ENCODE results near the gene HSP90AA1.

HSP90AA1 gene

GRCh38 chr14:102050026-102050405, 36.8 kb downstream of the HSP90AA1 start:
- Histone ChIP-seq H3K9me3 (ENCODE audit: control insufficient read depth, insufficient read depth, low read length) (no peaks in the 10 kb centered on the region), H3K27ac (ENCODE audit: low read depth, low read length) (no peak overlapping the region), H3K36me3 (ENCODE audit: control insufficient read depth, insufficient read depth, low read length) (peaks cover 65% of the 10 kb centered on the region), H3K4me1 (ENCODE audit: control insufficient read depth, insufficient read depth, low read length) (no peaks in the 10 kb centered on the region; the same call in 1 of the 2 replicates), H3K4me3 (ENCODE audit: low read depth, low read length) (no peak overlapping the region), H3K9ac (ENCODE audit: low read depth, low read length) (no peak overlapping the region), H3K27me3 (ENCODE audit: control insufficient read depth, insufficient read depth, low read length) (no peaks in the 10 kb centered on the region)

GRCh38 chr14:102049258-102050025, 37.4 kb downstream of the HSP90AA1 start:
- Histone ChIP-seq H3K27me3 (ENCODE audit: control insufficient read depth, insufficient read depth, low read length) (no peaks in the 10 kb centered on the region), H3K4me1 (ENCODE audit: control insufficient read depth, insufficient read depth, low read length) (no peaks in the 10 kb centered on the region), H3K36me3 (ENCODE audit: control insufficient read depth, insufficient read depth, low read length) (peaks cover 71% of the 10 kb centered on the region), H3K9ac (ENCODE audit: low read depth, low read length) (no peak overlapping the region), H3K4me3 (ENCODE audit: low read depth, low read length) (no peak overlapping the region), H3K27ac (ENCODE audit: low read depth, low read length) (no peak overlapping the region), H3K9me3 (ENCODE audit: control insufficient read depth, insufficient read depth, low read length) (no peaks in the 10 kb centered on the region)

GRCh38 chr14:102047808-102048540, 38.9 kb downstream of the HSP90AA1 start:
- Histone ChIP-seq H3K9me3 (ENCODE audit: control insufficient read depth, insufficient read depth, low read length) (no peaks in the 10 kb centered on the region), H3K4me3 (ENCODE audit: low read depth, low read length) (no peak overlapping the region), H3K27me3 (ENCODE audit: control insufficient read depth, insufficient read depth, low read length) (no peaks in the 10 kb centered on the region), H3K27ac (ENCODE audit: low read depth, low read length) (no peak overlapping the region), H3K9ac (ENCODE audit: low read depth, low read length) (no peak overlapping the region), H3K4me1 (ENCODE audit: control insufficient read depth, insufficient read depth, low read length) (no peaks in the 10 kb centered on the region), H3K36me3 (ENCODE audit: control insufficient read depth, insufficient read depth, low read length) (peaks cover 86% of the 10 kb centered on the region)

- Histone ChIP-seq H3K27me3 (ENCODE audit: control insufficient read depth, insufficient read depth, low read length) (no peaks in the 10 kb centered on the region), H3K4me1 (ENCODE audit: control insufficient read depth, insufficient read depth, low read length) (no peaks in the 10 kb centered on the region), H3K9me3 (ENCODE audit: control insufficient read depth, insufficient read depth, low read length) (no peaks in the 10 kb centered on the region), H3K9ac (ENCODE audit: low read depth, low read length) (no peak overlapping the region), H3K27ac (ENCODE audit: low read depth, low read length) (no peak overlapping the region), H3K36me3 (ENCODE audit: control insufficient read depth, insufficient read depth, low read length) (peaks cover 85% of the 10 kb centered on the region), H3K4me3 (ENCODE audit: low read depth, low read length) (no peak overlapping the region)
Observed at GRCh38 chr14:102046337-102047278, 40.2 kb downstream of the HSP90AA1 start.

- Histone ChIP-seq H3K27me3 (ENCODE audit: control insufficient read depth, insufficient read depth, low read length) (no peaks in the 10 kb centered on the region), H3K4me1 (ENCODE audit: control insufficient read depth, insufficient read depth, low read length) (no peaks in the 10 kb centered on the region), H3K4me3 (ENCODE audit: low read depth, low read length) (no peak overlapping the region), H3K9ac (ENCODE audit: low read depth, low read length) (no peak overlapping the region), H3K36me3 (ENCODE audit: control insufficient read depth, insufficient read depth, low read length) (peaks cover 86% of the 10 kb centered on the region), H3K9me3 (ENCODE audit: control insufficient read depth, insufficient read depth, low read length) (no peaks in the 10 kb centered on the region), H3K27ac (ENCODE audit: low read depth, low read length) (no peak overlapping the region)
Observed at GRCh38 chr14:102044566-102044965, 42.3 kb downstream of the HSP90AA1 start.

GRCh38 chr14:102043251-102044025, 43.4 kb downstream of the HSP90AA1 start:
- no peak overlapping the region for H3K9ac ChIP-seq (ENCODE audit: low read depth, low read length)
- no peaks in the 10 kb centered on the region for H3K27me3 ChIP-seq (ENCODE audit: control insufficient read depth, insufficient read depth, low read length)
- H3K27ac ChIP-seq (ENCODE audit: low read depth, low read length) = no peak overlapping the region
- H3K4me3 ChIP-seq (ENCODE audit: low read depth, low read length) = no peak overlapping the region
- H3K36me3 ChIP-seq (ENCODE audit: control insufficient read depth, insufficient read depth, low read length) = peaks cover 86% of the 10 kb centered on the region
- no peaks in the 10 kb centered on the region for H3K4me1 ChIP-seq (ENCODE audit: control insufficient read depth, insufficient read depth, low read length)
- no peaks in the 10 kb centered on the region for H3K9me3 ChIP-seq (ENCODE audit: control insufficient read depth, insufficient read depth, low read length)

GRCh38 chr14:102042699-102043098, 44.1 kb downstream of the HSP90AA1 start:
- peaks cover 86% of the 10 kb centered on the region for H3K36me3 ChIP-seq (ENCODE audit: control insufficient read depth, insufficient read depth, low read length)
- H3K4me1 ChIP-seq (ENCODE audit: control insufficient read depth, insufficient read depth, low read length) = no peaks in the 10 kb centered on the region
- H3K4me3 ChIP-seq (ENCODE audit: low read depth, low read length) = no peak overlapping the region
- no peak overlapping the region for H3K27ac ChIP-seq (ENCODE audit: low read depth, low read length)
- no peaks in the 10 kb centered on the region for H3K27me3 ChIP-seq (ENCODE audit: control insufficient read depth, insufficient read depth, low read length)
- H3K9ac ChIP-seq (ENCODE audit: low read depth, low read length) = no peak overlapping the region
- no peaks in the 10 kb centered on the region for H3K9me3 ChIP-seq (ENCODE audit: control insufficient read depth, insufficient read depth, low read length)

GRCh38 chr14:102040153-102040552, 46.7 kb downstream of the HSP90AA1 start:
- Histone ChIP-seq H3K27ac (ENCODE audit: low read depth, low read length) (no peak overlapping the region), H3K4me1 (ENCODE audit: control insufficient read depth, insufficient read depth, low read length) (no peaks in the 10 kb centered on the region), H3K9me3 (ENCODE audit: control insufficient read depth, insufficient read depth, low read length) (no peaks in the 10 kb centered on the region), H3K27me3 (ENCODE audit: control insufficient read depth, insufficient read depth, low read length) (no peaks in the 10 kb centered on the region), H3K9ac (ENCODE audit: low read depth, low read length) (no peak overlapping the region), H3K4me3 (ENCODE audit: low read depth, low read length) (no peak overlapping the region), H3K36me3 (ENCODE audit: control insufficient read depth, insufficient read depth, low read length) (peaks cover 98% of the 10 kb centered on the region)

- H3K4me3 ChIP-seq (ENCODE audit: low read depth, low read length) = no peak overlapping the region
- H3K4me1 ChIP-seq (ENCODE audit: control insufficient read depth, insufficient read depth, low read length) = no peaks in the 10 kb centered on the region
- no peaks in the 10 kb centered on the region for H3K27me3 ChIP-seq (ENCODE audit: control insufficient read depth, insufficient read depth, low read length)
- H3K27ac ChIP-seq (ENCODE audit: low read depth, low read length) = no peak overlapping the region
- H3K36me3 ChIP-seq (ENCODE audit: control insufficient read depth, insufficient read depth, low read length) = peaks cover 96% of the 10 kb centered on the region
- no peak overlapping the region for H3K9ac ChIP-seq (ENCODE audit: low read depth, low read length)
- no peaks in the 10 kb centered on the region for H3K9me3 ChIP-seq (ENCODE audit: control insufficient read depth, insufficient read depth, low read length)
Observed at GRCh38 chr14:102039157-102039556, 47.7 kb downstream of the HSP90AA1 start.

- Histone ChIP-seq H3K27me3 (ENCODE audit: control insufficient read depth, insufficient read depth, low read length) (no peaks in the 10 kb centered on the region), H3K9me3 (ENCODE audit: control insufficient read depth, insufficient read depth, low read length) (no peaks in the 10 kb centered on the region), H3K27ac (ENCODE audit: low read depth, low read length) (no peak overlapping the region), H3K9ac (ENCODE audit: low read depth, low read length) (no peak overlapping the region), H3K4me1 (ENCODE audit: control insufficient read depth, insufficient read depth, low read length) (no peaks in the 10 kb centered on the region), H3K36me3 (ENCODE audit: control insufficient read depth, insufficient read depth, low read length) (peaks cover 97% of the 10 kb centered on the region), H3K4me3 (ENCODE audit: low read depth, low read length) (no peak overlapping the region)
Observed at GRCh38 chr14:102037686-102038085, 49.2 kb downstream of the HSP90AA1 start.
